ENCODE measurements around the gene RRM2. TPM values are rescaled to one million over a fixed set of nuclear protein-coding genes. Genes with fewer than 3 reads are reported as not detected.

RRM2 gene
- total and polyA plus RNA-seq, 2 donors (not counting 1 experiment from before 2014, with no cell fraction given) = 6.1 to 36.3 TPM

DNA sequence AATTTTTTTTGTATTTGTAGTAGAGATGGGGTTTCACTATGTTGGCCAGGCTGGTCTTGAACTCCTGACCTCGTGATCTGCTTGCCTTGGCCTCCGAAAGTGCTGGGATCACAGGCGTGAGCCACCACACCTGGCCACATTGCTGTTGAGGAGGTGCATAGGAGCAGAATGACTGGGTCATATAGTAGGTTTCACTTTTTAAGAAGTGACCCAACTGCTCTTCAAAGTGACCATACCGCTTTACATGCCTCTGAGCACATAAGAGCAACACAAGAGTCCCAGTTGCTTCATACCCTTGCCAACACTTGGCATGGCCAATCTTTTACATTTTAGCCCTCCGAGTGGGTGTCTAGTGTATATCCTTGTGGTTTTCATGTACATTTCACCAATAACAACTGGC, 28.9 kb downstream of the RRM2 start:
- no peaks in the 10 kb centered on the region for H3K79me2 ChIP-seq (ENCODE audit: control insufficient read depth, insufficient read depth, low read length)
- H2AFZ ChIP-seq (ENCODE audit: low read length) = no peak overlapping the region
- no peak overlapping the region for H3K27ac ChIP-seq (ENCODE audit: insufficient read depth, low read length)
- no peaks in the 10 kb centered on the region for H3K36me3 ChIP-seq (ENCODE audit: control insufficient read depth, insufficient read depth, low read length)
- no peaks in the 10 kb centered on the region for H3K4me1 ChIP-seq (ENCODE audit: control insufficient read depth, extremely low read depth, insufficient read depth, low read length)
- H4K20me1 ChIP-seq (ENCODE audit: control insufficient read depth, extremely low read depth, insufficient read depth, low read length) = no peaks in the 10 kb centered on the region
- H3K9me3 ChIP-seq (ENCODE audit: control insufficient read depth, insufficient read depth, low read depth, low read length) = no peaks in the 10 kb centered on the region
- H3K27me3 ChIP-seq (ENCODE audit: control insufficient read depth, insufficient read depth, low read length) = no peaks in the 10 kb centered on the region
- no peak overlapping the region for H3K4me2 ChIP-seq (ENCODE audit: extremely low read depth, insufficient read depth, low read length)
- H3K4me3 ChIP-seq (replicated peaks in 1 of 4; ENCODE audit: control extremely low read depth in 1 of 4, insufficient read depth in 1 of 4, low read depth in 3 of 4, low read length in 4 of 4) = no peak overlapping the region
- TF ChIP-seq EZH2 (IDR thresholded peaks at IDR 0.05; ENCODE audit: low read length, missing control alignments) (no peak), CTCF (conservative IDR thresholded peaks at IDR 0.05 in 1 of 2, IDR thresholded peaks at IDR 0.05 in 1 of 2; ENCODE audit: low read depth in 1 of 2, low read length in 2 of 2) (no peak)
- no peak for DNase-seq (ENCODE audit: low read depth in 2 of 2)
- no peak overlapping the region for H3K9ac ChIP-seq (ENCODE audit: insufficient read depth, low read length)

- H3K27me3 ChIP-seq (ENCODE audit: control insufficient read depth, insufficient read depth, low read length) = no peaks in the 10 kb centered on the region
Observed at GRCh38 chr2:10157293-10157692, 34.8 kb downstream of the RRM2 start.

DNA sequence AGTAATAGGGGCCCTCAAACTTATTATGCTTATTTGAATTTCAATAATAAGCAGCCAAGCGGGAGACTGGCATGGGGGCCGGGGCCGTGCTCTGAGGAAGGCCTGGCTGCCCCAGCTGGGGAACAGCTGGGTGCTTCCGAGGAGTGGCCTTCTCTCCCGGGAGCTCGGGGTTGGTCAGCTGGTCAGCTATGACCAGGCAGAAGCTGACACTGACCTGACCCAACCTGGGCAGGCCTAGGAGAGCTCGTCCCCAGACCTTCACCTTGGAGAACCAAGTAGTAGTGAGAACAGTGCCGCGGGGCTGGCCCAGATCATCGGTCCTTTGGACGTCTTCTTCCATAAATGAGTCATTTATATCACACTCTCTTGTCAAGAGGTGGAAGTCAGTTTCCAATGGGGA, 36.1 kb downstream of the RRM2 start:
- Histone ChIP-seq H3K4me1 (ENCODE audit: control insufficient read depth, extremely low read depth, insufficient read depth, low read length) (no peaks in the 10 kb centered on the region), H2AFZ (ENCODE audit: low read length) (no peak overlapping the region), H3K36me3 (ENCODE audit: control insufficient read depth, insufficient read depth, low read length) (no peaks in the 10 kb centered on the region), H3K9ac (ENCODE audit: insufficient read depth, low read length) (no peak overlapping the region), H4K20me1 (ENCODE audit: control insufficient read depth, extremely low read depth, insufficient read depth, low read length) (no peaks in the 10 kb centered on the region), H3K4me2 (ENCODE audit: extremely low read depth, insufficient read depth, low read length) (no peak overlapping the region), H3K27me3 (ENCODE audit: control insufficient read depth, insufficient read depth, low read length) (no peaks in the 10 kb centered on the region), H3K4me3 (replicated peaks in 1 of 4; ENCODE audit: control extremely low read depth in 1 of 4, insufficient read depth in 1 of 4, low read depth in 3 of 4, low read length in 4 of 4) (no peak overlapping the region), H3K79me2 (ENCODE audit: control insufficient read depth, insufficient read depth, low read length) (no peaks in the 10 kb centered on the region), H3K9me3 (ENCODE audit: control insufficient read depth, insufficient read depth, low read depth, low read length) (no peaks in the 10 kb centered on the region), H3K27ac (ENCODE audit: insufficient read depth, low read length) (no peak overlapping the region)
- DNase-seq (ENCODE audit: low read depth in 2 of 2) = no peak
- no peak for TF ChIP-seq CTCF (conservative IDR thresholded peaks at IDR 0.05 in 1 of 2, IDR thresholded peaks at IDR 0.05 in 1 of 2; ENCODE audit: low read depth in 1 of 2, low read length in 2 of 2)

More at GRCh38 chr2:10157293-10157692, 34.8 kb downstream of the RRM2 start:
- H3K9ac ChIP-seq (ENCODE audit: insufficient read depth, low read length) = no peak overlapping the region
- H3K4me2 ChIP-seq (ENCODE audit: extremely low read depth, insufficient read depth, low read length) = no peak overlapping the region
- H2AFZ ChIP-seq (ENCODE audit: low read length) = no peak overlapping the region
- no peaks in the 10 kb centered on the region for H3K9me3 ChIP-seq (ENCODE audit: control insufficient read depth, insufficient read depth, low read depth, low read length)
- no peak for DNase-seq (ENCODE audit: low read depth in 2 of 2)
- H3K27ac ChIP-seq (ENCODE audit: insufficient read depth, low read length) = no peak overlapping the region
- TF ChIP-seq CTCF (conservative IDR thresholded peaks at IDR 0.05 in 1 of 2, IDR thresholded peaks at IDR 0.05 in 1 of 2; ENCODE audit: low read depth in 1 of 2, low read length in 2 of 2) = no peak
- no peak for TF ChIP-seq EZH2 (IDR thresholded peaks at IDR 0.05; ENCODE audit: low read length, missing control alignments)
- H4K20me1 ChIP-seq (ENCODE audit: control insufficient read depth, extremely low read depth, insufficient read depth, low read length) = no peaks in the 10 kb centered on the region
- no peaks in the 10 kb centered on the region for H3K79me2 ChIP-seq (ENCODE audit: control insufficient read depth, insufficient read depth, low read length)
- H3K4me3 ChIP-seq (replicated peaks in 1 of 4; ENCODE audit: control extremely low read depth in 1 of 4, insufficient read depth in 1 of 4, low read depth in 3 of 4, low read length in 4 of 4) = no peak overlapping the region
- no peaks in the 10 kb centered on the region for H3K36me3 ChIP-seq (ENCODE audit: control insufficient read depth, insufficient read depth, low read length)
- no peaks in the 10 kb centered on the region for H3K4me1 ChIP-seq (ENCODE audit: control insufficient read depth, extremely low read depth, insufficient read depth, low read length)
